ENCODE results near the gene TMOD1.

DNA sequence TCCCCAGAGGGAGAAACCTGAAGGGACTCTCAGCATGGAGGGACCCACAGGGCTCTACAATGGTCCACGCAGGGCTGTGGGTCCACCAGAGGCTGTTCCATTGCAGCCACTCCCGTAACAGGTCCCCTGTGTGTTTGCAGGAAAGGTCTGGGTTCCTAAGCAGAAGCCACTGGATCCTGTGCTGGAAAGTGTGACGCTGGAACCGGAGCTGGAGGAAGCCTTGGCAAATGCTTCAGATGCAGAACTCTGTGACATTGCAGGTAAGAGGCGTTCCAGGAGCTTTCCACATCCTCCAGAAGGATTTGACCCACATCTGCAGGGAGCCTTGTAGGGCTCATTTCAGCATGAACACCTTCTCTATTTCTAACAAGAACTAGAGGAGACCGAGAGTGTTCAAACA, 51.7 kb downstream of the TMOD1 start:
- TF ChIP-seq CTCF (IDR thresholded peaks at IDR 0.05): no peak
- TF ChIP-seq, protein P1, sequence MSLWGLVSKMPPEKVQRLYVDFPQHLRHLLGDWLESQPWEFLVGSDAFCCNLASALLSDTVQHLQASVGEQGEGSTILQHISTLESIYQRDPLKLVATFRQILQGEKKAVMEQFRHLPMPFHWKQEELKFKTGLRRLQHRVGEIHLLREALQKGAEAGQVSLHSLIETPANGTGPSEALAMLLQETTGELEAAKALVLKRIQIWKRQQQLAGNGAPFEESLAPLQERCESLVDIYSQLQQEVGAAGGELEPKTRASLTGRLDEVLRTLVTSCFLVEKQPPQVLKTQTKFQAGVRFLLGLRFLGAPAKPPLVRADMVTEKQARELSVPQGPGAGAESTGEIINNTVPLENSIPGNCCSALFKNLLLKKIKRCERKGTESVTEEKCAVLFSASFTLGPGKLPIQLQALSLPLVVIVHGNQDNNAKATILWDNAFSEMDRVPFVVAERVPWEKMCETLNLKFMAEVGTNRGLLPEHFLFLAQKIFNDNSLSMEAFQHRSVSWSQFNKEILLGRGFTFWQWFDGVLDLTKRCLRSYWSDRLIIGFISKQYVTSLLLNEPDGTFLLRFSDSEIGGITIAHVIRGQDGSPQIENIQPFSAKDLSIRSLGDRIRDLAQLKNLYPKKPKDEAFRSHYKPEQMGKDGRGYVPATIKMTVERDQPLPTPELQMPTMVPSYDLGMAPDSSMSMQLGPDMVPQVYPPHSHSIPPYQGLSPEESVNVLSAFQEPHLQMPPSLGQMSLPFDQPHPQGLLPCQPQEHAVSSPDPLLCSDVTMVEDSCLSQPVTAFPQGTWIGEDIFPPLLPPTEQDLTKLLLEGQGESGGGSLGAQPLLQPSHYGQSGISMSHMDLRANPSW (CRISPR knock-in tag; conservative IDR thresholded peaks at IDR 0.05; ENCODE audit: low read depth): no peak
- TF ChIP-seq SMAD4 (CRISPR knock-in tag; IDR thresholded peaks at IDR 0.05): no peak
- no peak for TF ChIP-seq NR3C1 (CRISPR knock-in tag; conservative IDR thresholded peaks at IDR 0.05; ENCODE audit: low read depth)
- TF ChIP-seq, protein P2, sequence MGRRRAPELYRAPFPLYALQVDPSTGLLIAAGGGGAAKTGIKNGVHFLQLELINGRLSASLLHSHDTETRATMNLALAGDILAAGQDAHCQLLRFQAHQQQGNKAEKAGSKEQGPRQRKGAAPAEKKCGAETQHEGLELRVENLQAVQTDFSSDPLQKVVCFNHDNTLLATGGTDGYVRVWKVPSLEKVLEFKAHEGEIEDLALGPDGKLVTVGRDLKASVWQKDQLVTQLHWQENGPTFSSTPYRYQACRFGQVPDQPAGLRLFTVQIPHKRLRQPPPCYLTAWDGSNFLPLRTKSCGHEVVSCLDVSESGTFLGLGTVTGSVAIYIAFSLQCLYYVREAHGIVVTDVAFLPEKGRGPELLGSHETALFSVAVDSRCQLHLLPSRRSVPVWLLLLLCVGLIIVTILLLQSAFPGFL (CRISPR knock-in tag; IDR thresholded peaks at IDR 0.05; ENCODE audit: borderline replicate concordance): no peak

Data from WTC11 (cell line).